ENCODE results near the gene SND1.

The SND1 gene

GRCh38 chr7:128076796-128077271 lies 424.8 kb downstream of the SND1 start:
- H3K36me3 ChIP-seq (ENCODE audit: control insufficient read depth in 2 of 2, insufficient read depth in 1 of 2, low read length in 2 of 2), result peaks cover 0 to 23% of the 10 kb centered on the region in 2 experiments; a peak in 2 of 3 replicates
- no peak overlapping the region for H3K4me3 ChIP-seq (ENCODE audit: low read depth, low read length)
- TF ChIP-seq GLIS2 (tag by site-specific recombination; IDR thresholded peaks at IDR 0.05) (peak; percentile 19; the same call in 1 of the 2 replicates), ZBTB8A (tag by site-specific recombination; IDR thresholded peaks at IDR 0.05) (peak; percentile 39; the same call in 1 of the 2 replicates), ZBTB11 (tag by site-specific recombination; conservative IDR thresholded peaks at IDR 0.05; ENCODE audit: low read depth) (no peak), ZBTB17 (tag by site-specific recombination; IDR thresholded peaks at IDR 0.05) (peak; percentile 49), ZFP41 (tag by site-specific recombination; IDR thresholded peaks at IDR 0.05; ENCODE audit: borderline replicate concordance) (no peak), ZIC2 (tag by site-specific recombination; IDR thresholded peaks at IDR 0.05) (peak; percentile 95), ZSCAN23 (tag by site-specific recombination; IDR thresholded peaks at IDR 0.05) (no peak), ZNF335 (tag by site-specific recombination; conservative IDR thresholded peaks at IDR 0.05) (no peak), GLIS1 (tag by site-specific recombination; IDR thresholded peaks at IDR 0.05) (peak; percentile 87), ZNF785 (tag by site-specific recombination; IDR thresholded peaks at IDR 0.05) (no peak)
- H3K27ac ChIP-seq (ENCODE audit: extremely low read depth, low read depth, low read length), result no peak overlapping the region
- ChIA-PET CTCF (no interaction called here), POLR2A (no interaction called here)
- H3K9me3 ChIP-seq (ENCODE audit: control insufficient read depth, insufficient read depth, low read depth, low read length), result no peaks in the 10 kb centered on the region
- H3K4me1 ChIP-seq (ENCODE audit: control insufficient read depth, insufficient read depth, low read length), result no peaks in the 10 kb centered on the region

DNA sequence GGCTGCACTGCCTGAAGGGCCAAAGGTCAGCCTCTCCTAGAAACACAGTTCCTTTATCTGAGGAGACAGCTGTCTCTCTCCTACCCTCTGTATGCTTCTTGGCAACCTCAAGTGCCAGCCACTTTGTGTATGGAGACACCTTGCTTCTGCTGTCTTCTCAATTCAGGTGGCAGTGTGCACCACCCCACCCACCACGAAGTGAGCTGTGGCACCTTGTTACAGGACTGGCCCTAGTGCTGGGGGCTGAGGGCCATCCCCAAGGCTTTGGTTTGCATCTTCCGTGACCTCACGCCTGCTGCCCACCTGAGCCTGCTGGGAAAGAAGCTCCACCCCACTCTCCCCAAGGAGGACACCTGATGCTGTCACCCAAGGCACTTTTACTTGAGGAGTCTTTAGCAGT lies 426.3 kb downstream of the SND1 start:
- H3K4me1 ChIP-seq (ENCODE audit: control insufficient read depth, insufficient read depth, low read length), result no peaks in the 10 kb centered on the region
- H3K4me3 ChIP-seq (ENCODE audit: low read depth, low read length), result no peak overlapping the region
- POLR2A ChIA-PET, result no interaction called here
- no peak for TF ChIP-seq ZNF629 (tag by site-specific recombination; IDR thresholded peaks at IDR 0.05)
- no peak for TF ChIP-seq BCL11A (tag by site-specific recombination; IDR thresholded peaks at IDR 0.05; ENCODE audit: low read depth)
- TF ChIP-seq ZNF433 (tag by site-specific recombination; IDR thresholded peaks at IDR 0.05; ENCODE audit: low read depth), result no peak
- H3K36me3 ChIP-seq (ENCODE audit: control insufficient read depth in 2 of 2, insufficient read depth in 1 of 2, low read length in 2 of 2), result peaks cover 0 to 28% of the 10 kb centered on the region in 2 experiments; a peak in 2 of 3 replicates
- CTCF ChIA-PET, result interaction anchor here (2.0 kb wide), 1 partner anchor 58 kb away, joined by 4 read pairs; no protein-coding TSS in a partner anchor
- no peak overlapping the region for H3K27ac ChIP-seq (ENCODE audit: extremely low read depth, low read depth, low read length)
- no peaks in the 10 kb centered on the region for H3K9me3 ChIP-seq (ENCODE audit: control insufficient read depth, insufficient read depth, low read depth, low read length)

GRCh38 chr7:128080169-128080568 lies 428.2 kb downstream of the SND1 start:
- H3K4me1 ChIP-seq (ENCODE audit: control insufficient read depth, insufficient read depth, low read length), result no peaks in the 10 kb centered on the region
- H3K36me3 ChIP-seq (ENCODE audit: control insufficient read depth in 2 of 2, insufficient read depth in 1 of 2, low read length in 2 of 2), result peaks cover 0 to 30% of the 10 kb centered on the region in 2 experiments; a peak in 2 of 3 replicates
- CTCF ChIA-PET, result interaction anchor here (2.0 kb wide), 1 partner anchor 56 kb away, joined by 4 read pairs; no protein-coding TSS in a partner anchor
- no peaks in the 10 kb centered on the region for H3K9me3 ChIP-seq (ENCODE audit: control insufficient read depth, insufficient read depth, low read depth, low read length)
- no peak overlapping the region for H3K27ac ChIP-seq (ENCODE audit: extremely low read depth, low read depth, low read length)
- H3K4me3 ChIP-seq (ENCODE audit: low read depth, low read length), result no peak overlapping the region
- POLR2A ChIA-PET, result no interaction called here
- TF ChIP-seq ZNF555 (tag by site-specific recombination; conservative IDR thresholded peaks at IDR 0.05) (no peak), FEZF1 (tag by site-specific recombination; IDR thresholded peaks at IDR 0.05) (no peak), ZNF629 (tag by site-specific recombination; IDR thresholded peaks at IDR 0.05) (no peak), ZNF302 (tag by site-specific recombination; IDR thresholded peaks at IDR 0.05; ENCODE audit: low read depth) (no peak), BCL11A (tag by site-specific recombination; IDR thresholded peaks at IDR 0.05; ENCODE audit: low read depth) (no peak), ZNF624 (tag by site-specific recombination; IDR thresholded peaks at IDR 0.05) (no peak), ZNF561 (tag by site-specific recombination; IDR thresholded peaks at IDR 0.05; ENCODE audit: borderline replicate concordance) (no peak), ZNF558 (tag by site-specific recombination; IDR thresholded peaks at IDR 0.05) (no peak), ZSCAN16 (tag by site-specific recombination; IDR thresholded peaks at IDR 0.05) (no peak), ZNF223 (tag by site-specific recombination; IDR thresholded peaks at IDR 0.05) (no peak), ZSCAN5A (tag by site-specific recombination; IDR thresholded peaks at IDR 0.05) (no peak)
- TF ChIP-seq, protein P1, sequence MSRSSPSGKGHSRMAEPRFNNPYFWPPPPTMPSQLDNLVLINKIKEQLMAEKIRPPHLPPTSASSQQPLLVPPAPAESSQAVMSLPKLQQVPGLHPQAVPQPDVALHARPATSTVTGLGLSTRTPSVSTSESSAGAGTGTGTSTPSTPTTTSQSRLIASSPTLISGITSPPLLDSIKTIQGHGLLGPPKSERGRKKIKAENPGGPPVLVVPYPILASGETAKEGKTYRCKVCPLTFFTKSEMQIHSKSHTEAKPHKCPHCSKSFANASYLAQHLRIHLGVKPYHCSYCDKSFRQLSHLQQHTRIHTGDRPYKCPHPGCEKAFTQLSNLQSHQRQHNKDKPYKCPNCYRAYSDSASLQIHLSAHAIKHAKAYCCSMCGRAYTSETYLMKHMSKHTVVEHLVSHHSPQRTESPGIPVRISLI (tag by site-specific recombination; IDR thresholded peaks at IDR 0.05), result no peak
- TF ChIP-seq, protein P2, sequence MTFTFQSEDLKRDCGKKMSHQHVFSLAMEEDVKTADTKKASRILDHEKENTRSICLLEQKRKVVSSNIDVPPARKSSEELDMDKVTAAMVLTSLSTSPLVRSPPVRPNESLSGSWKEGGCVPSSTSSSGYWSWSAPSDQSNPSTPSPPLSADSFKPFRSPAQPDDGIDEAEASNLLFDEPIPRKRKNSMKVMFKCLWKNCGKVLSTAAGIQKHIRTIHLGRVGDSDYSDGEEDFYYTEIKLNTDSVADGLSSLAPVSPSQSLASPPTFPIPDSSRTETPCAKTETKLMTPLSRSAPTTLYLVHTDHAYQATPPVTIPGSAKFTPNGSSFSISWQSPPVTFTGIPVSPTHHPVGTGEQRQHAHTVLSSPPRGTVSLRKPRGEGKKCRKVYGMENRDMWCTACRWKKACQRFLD (tag by site-specific recombination; IDR thresholded peaks at IDR 0.05), result no peak
